ENCODE data around the gene TAS2R10.

Gene TAS2R10

GRCh38 chr12:10783252-10783651, 42.9 kb downstream of the TAS2R10 start:
- in situ Hi-C loops (cut with MboI; ENCODE audit: low sequenced_read_pairs), result no loop called here

- in situ Hi-C loops (cut with MboI; ENCODE audit: low sequenced_read_pairs), result loop anchor here (10.0 kb wide), 1 partner anchor 706 kb away; no protein-coding TSS in a partner anchor
Observed at GRCh38 chr12:10779103-10779502, 47.1 kb downstream of the TAS2R10 start.
